Testis (tissue), 3 donors: Measurements from ENCODE around the gene PRELID2. TPM values are rescaled to one million over a fixed set of nuclear protein-coding genes. Genes with fewer than 3 reads are reported as not detected.
A peak's percentile ranks its signal among the peaks of the same experiment; 100 is the strongest.

Source experiments
- DNase-seq: peaks from one replicate; pipeline ENCODE4 v3.0.0-alpha.2; 2019
- H3K27ac ChIP-seq, 2 donors: fragments of 200-600 bp; sonication (generic); one replicate each; pipeline ENCODE4 v1.5.1; 2019
- H3K27me3 ChIP-seq: fragments of 200-600 bp; sonication (generic); one replicate; pipeline ENCODE4 v1.5.1; 2019
- H3K36me3 ChIP-seq: fragments of 200-600 bp; sonication (generic); one replicate; pipeline ENCODE4 v1.5.1; 2017; ENCODE audit warnings: low read depth; ENCODE audit errors: missing control alignments
- H3K4me1 ChIP-seq: fragments of 200-600 bp; sonication (generic); one replicate; pipeline ENCODE4 v1.5.1; 2019
- H3K4me3 ChIP-seq, 2 donors: fragments of 200-600 bp; sonication (generic); one replicate each; pipeline ENCODE4 v1.5.1; 2017 to 2019
- H3K9me3 ChIP-seq: fragments of 200-600 bp; sonication (generic); one replicate; pipeline ENCODE4 v1.5.1; 2017
- POLR2A ChIP-seq: fragments of 450-650 bp; IDR thresholded peaks from one replicate; pipeline ENCODE4 v1.6.1; 2017; ENCODE audit warnings: antibody characterized with exemption, mild to moderate bottlenecking, moderate library complexity
- WGBS, 2 donors: methylation state at CpG; one replicate each; pipeline ENCODE4 v1.1.5; 2018; 5-methylcytosine and 5-hydroxymethylcytosine counted together
- intact Hi-C: fragments of 100-400 bp; cut with DNase I; formaldehyde crosslinking; loops from one replicate; pipeline ENCODE4 v1.15.1; 2023; ENCODE audit warnings: low total_unique reads
- polyA plus RNA-seq: library from polyadenylated mRNA; stranded (reverse); fragments of 350-450 nt; fragmentation: Illumina TruSeq; extraction: RNeasy Lipid Tissue Mini Kit (QIAGEN cat#74804); gene quantifications from one replicate; pipeline ENCODE4 v1.2.3, GENCODE V29; 2014; ENCODE audit warnings: low read depth, low replicate concordance; ENCODE audit not compliant: insufficient read depth
- total RNA-seq, 2 donors: library from RNA; depleted of rRNA; stranded (reverse); fragments of >200 nt; gene quantifications; one replicate each; pipeline ENCODE4 v1.2.3, GENCODE V29; 2016
- TF ChIP-seq, protein P1 (sequence below), 3 experiments: fragments of 450-650 bp in 2 of 3; fragments of 200-600 bp in 1 of 3; sonication (generic) in 1 of 3; IDR thresholded peaks; one replicate each; pipeline ENCODE4 v1.5.1; 2016 to 2019; ENCODE audit warnings: antibody characterized with exemption in 3 of 3, mild to moderate bottlenecking in 2 of 3, moderate library complexity in 1 of 3

The PRELID2 gene
- total and polyA plus RNA-seq, 3 donors from 2014 or later: 2.9 to 15.7 (median 13.8) TPM

DNA sequence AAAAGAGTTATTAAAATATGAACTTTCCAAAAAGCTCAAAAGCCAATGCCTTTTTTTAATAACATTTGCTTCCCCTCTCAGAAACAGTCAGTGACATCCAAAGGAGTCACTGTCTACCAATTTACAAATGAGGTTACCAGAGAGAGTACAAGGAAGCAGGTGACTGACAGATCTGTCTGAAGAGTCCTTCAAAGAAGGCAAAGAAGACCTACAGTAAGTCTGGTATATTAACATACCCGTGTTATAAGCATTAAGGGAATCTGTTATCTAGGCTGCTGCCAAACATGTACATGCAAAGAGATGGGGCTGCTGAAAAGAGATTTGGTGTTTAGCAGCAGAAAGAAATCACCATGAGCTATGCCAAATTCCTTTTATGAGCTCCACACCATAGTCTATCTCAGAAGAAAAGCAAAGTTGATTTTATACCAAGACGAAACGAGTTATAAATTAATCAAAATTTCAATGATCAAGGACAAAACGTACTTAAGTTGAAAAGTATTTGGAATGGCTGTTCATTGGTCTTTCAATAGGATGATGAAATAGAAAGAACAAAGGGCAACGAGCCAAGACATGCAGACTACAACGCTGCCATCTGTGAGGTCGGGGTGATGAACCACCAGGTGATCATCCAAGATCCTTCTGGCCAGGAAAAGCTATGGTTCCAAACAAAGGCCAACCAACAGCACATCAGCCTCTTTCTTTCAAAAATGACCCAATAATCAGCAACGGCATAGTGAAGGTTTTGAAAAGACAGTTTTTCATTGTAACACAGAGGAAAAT lies 8.1 kb downstream of the PRELID2 start:
- Histone ChIP-seq H3K36me3 (no peaks in the 10 kb centered on the region), H3K9me3 (no peaks in the 10 kb centered on the region), H3K27ac (no peak overlapping the region), H3K27me3 (no peaks in the 10 kb centered on the region), H3K4me3 (no peak overlapping the region), H3K4me1 (peaks cover 13% of the 10 kb centered on the region)
- intact Hi-C loops: no loop called here
- DNase-seq: no peak
- TF ChIP-seq POLR2A: no peak
- TF ChIP-seq, protein P1, sequence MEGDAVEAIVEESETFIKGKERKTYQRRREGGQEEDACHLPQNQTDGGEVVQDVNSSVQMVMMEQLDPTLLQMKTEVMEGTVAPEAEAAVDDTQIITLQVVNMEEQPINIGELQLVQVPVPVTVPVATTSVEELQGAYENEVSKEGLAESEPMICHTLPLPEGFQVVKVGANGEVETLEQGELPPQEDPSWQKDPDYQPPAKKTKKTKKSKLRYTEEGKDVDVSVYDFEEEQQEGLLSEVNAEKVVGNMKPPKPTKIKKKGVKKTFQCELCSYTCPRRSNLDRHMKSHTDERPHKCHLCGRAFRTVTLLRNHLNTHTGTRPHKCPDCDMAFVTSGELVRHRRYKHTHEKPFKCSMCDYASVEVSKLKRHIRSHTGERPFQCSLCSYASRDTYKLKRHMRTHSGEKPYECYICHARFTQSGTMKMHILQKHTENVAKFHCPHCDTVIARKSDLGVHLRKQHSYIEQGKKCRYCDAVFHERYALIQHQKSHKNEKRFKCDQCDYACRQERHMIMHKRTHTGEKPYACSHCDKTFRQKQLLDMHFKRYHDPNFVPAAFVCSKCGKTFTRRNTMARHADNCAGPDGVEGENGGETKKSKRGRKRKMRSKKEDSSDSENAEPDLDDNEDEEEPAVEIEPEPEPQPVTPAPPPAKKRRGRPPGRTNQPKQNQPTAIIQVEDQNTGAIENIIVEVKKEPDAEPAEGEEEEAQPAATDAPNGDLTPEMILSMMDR (IDR thresholded peaks at IDR 0.05): no peak
- WGBS, 2 donors: 73 to 84% methylated on average over 8 of the region's 8 CpGs

DNA sequence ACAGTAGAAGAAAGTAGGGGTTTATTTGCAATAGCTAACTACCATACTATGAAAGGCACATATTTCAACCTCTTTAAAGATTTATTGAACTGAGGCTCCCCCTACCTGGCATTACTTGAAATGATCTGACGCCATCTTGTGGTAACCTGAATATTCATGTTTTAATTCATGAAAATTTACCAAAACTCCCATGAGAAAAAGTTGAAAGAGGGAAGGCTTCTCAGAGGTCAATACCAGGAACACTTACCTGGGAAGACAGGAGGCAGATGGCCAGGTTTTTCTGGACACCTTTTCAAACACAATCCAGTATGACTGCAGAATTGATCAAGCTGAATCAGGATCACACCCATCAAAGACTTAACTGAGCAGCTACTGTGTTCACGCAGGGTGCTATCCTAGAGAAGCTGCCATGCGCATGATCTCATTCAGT lies 9.4 kb downstream of the PRELID2 start:
- Histone ChIP-seq H3K4me1 (peaks cover 12% of the 10 kb centered on the region), H3K36me3 (no peaks in the 10 kb centered on the region), H3K27ac (no peak overlapping the region), H3K9me3 (no peaks in the 10 kb centered on the region), H3K4me3 (no peak overlapping the region), H3K27me3 (no peaks in the 10 kb centered on the region)
- TF ChIP-seq, protein P1 (IDR thresholded peaks at IDR 0.05): peak; percentile 49 to 73 (median 58)
- no peak for TF ChIP-seq POLR2A
- intact Hi-C loops: no loop called here
- 73 to 76% methylated on average over 3 of the region's 3 CpGs for WGBS, 2 donors
- no peak for DNase-seq

DNA sequence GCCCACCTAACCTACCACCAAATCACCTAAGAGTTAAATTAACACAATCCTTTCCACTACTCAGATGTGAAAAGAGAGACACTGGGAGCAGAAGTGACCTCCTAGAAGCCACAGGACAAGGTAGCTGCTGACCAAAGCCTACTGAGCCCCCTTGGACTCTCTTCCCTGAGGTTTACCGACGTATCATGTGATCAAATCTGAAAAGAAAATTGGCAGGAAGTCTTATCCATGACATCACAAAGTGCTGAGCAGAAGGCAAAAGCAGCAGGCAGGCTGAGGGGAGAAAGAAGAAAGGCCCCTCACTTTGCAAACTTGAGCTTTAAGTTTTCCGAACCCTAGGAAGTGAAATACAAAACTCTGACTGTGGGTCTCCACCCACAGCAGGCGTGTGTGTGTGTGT lies 11.1 kb downstream of the PRELID2 start:
- DNase-seq: no peak
- intact Hi-C loops: no loop called here
- Histone ChIP-seq H3K27ac (no peak overlapping the region), H3K4me3 (no peak overlapping the region), H3K9me3 (no peaks in the 10 kb centered on the region), H3K4me1 (no peaks in the 10 kb centered on the region), H3K36me3 (no peaks in the 10 kb centered on the region), H3K27me3 (no peaks in the 10 kb centered on the region)
- TF ChIP-seq, protein P1 (IDR thresholded peaks at IDR 0.05): no peak
- TF ChIP-seq POLR2A: no peak
- WGBS, 2 donors: 72 to 77% methylated on average over 4 of the region's 4 CpGs

DNA sequence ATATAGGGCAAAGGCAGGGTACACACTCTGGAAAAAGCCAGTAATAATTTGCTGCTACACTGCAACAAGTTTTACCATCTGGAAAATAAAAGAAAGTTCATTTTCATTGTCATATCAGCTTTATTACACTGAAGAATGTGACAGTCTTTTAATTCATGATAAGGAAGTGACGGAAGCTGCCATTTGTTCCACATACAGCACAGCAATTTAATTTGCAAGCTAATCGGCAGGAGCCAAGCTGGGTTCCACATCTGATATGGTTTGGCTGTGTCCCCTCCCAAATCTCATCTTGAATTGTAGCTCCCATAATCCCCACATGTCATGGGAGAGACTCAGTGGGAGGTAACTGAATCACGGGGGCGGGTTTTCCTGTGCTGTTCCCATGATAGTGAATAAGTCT lies 16.5 kb downstream of the PRELID2 start:
- 78 to 84% methylated on average over 4 of the region's 4 CpGs for WGBS, 2 donors

More for the DNA sequence above, 16.5 kb downstream of the PRELID2 start:
- H3K36me3 ChIP-seq: no peaks in the 10 kb centered on the region
- no peak overlapping the region for H3K27ac ChIP-seq
- DNase-seq: no peak
- no peaks in the 10 kb centered on the region for H3K4me1 ChIP-seq
- no peak overlapping the region for H3K4me3 ChIP-seq
- TF ChIP-seq POLR2A: no peak
- TF ChIP-seq, protein P1 (IDR thresholded peaks at IDR 0.05): no peak
- H3K27me3 ChIP-seq: no peaks in the 10 kb centered on the region
- no peaks in the 10 kb centered on the region for H3K9me3 ChIP-seq
- intact Hi-C loops: no loop called here
